Left lung (tissue), 10 donors: Measurements from ENCODE around the gene RYR3. TPM values are rescaled to one million over a fixed set of nuclear protein-coding genes. Genes with fewer than 3 reads are reported as not detected.

Source experiments
- ATAC-seq: fragments of 200-7000 bp; cut with Tn5 transposase; one replicate; pipeline ENCODE4 v1.9.1; 2020; ENCODE audit warnings: moderate library complexity
- DNase-seq, 4 donors: peaks; one replicate each; pipeline ENCODE4 v3.0.0-alpha.2; 2013 to 2020
- H3K27ac ChIP-seq, 2 donors: fragments of 200-600 bp; sonication (generic) in 1 of 2; one replicate each; pipeline versions ENCODE4 v1.5.0 to v1.8.0; 2020 to 2021
- H3K27me3 ChIP-seq, 2 donors: fragments of 200-600 bp; sonication (generic) in 1 of 2; one replicate each; pipeline versions ENCODE4 v1.5.0 to v1.8.0; 2020 to 2021
- H3K36me3 ChIP-seq, 2 donors: fragments of 200-600 bp; sonication (generic) in 1 of 2; one replicate each; pipeline versions ENCODE4 v1.5.0 to v1.8.0; 2020 to 2021
- H3K4me1 ChIP-seq, 2 donors: fragments of 200-600 bp; one replicate each; pipeline ENCODE4 v1.8.0; 2021
- H3K4me3 ChIP-seq, 2 donors: fragments of 200-600 bp; sonication (generic) in 1 of 2; one replicate each; pipeline versions ENCODE4 v1.5.0 to v1.8.0; 2020 to 2021; ENCODE audit warnings: mild to moderate bottlenecking in 1 of 2
- H3K9me3 ChIP-seq, 2 donors: fragments of 200-600 bp; sonication (generic) in 1 of 2; one replicate each; pipeline versions ENCODE4 v1.5.0 to v1.8.0; 2020 to 2021
- intact Hi-C, 2 donors: fragments of 100-400 bp; cut with DNase I; formaldehyde crosslinking; loops; one replicate each; pipeline versions ENCODE4 v1.11.2 to v1.14.2; 2022
- polyA plus RNA-seq, 6 donors: library from polyadenylated mRNA; unstranded; fragments of 120-200 nt; gene quantifications; one replicate each; pipeline ENCODE4 v1.2.1, GENCODE V29; 2013; ENCODE audit not compliant: insufficient read length in 6 of 6
- total RNA-seq, 2 donors: library from RNA; stranded (reverse); fragmentation: NEBNext Ultra II Directional; extraction: Animal tissue kit (Norgen Biotek cat#: 25700); gene quantifications; one replicate each; pipeline ENCODE4 v1.2.1, GENCODE V29; 2021
- TF ChIP-seq, protein P1 (sequence below), 2 donors: fragments of 200-600 bp; sonication (generic) in 1 of 2; IDR thresholded peaks; one replicate each; pipeline versions ENCODE4 v1.5.0 to v1.8.0; 2021; ENCODE audit warnings: antibody characterized with exemption in 2 of 2
- donor health status: DM: no; HTN: yes; CAD: no.
- donor health status: DM: no; HTN: no; CAD: no.

RYR3 gene
- total and polyA plus RNA-seq, 8 donors = 0.24 to 12.6 (median 8.6) TPM

DNA sequence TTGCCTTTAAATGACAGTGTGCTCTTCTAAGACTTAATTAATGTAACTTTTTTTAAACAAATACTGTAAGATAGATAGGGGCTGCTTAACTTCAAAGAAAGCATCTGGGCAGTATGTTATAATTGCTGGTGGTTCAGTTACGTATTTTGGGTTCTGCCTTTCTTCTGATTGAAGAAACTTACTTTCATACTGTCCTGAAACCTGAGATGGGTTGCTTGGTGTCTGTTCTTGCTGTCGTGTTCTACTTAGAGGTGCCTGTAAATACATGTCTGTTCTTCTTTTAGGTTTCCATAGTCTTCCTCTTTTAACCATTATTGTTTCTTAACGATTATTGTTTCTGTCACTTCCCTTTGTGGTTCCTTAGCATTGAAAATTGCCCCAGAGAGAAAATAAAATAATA, 359.8 kb downstream of the RYR3 start:
- no peaks in the 10 kb centered on the region for H3K36me3 ChIP-seq
- no peaks in the 10 kb centered on the region for H3K4me1 ChIP-seq
- TF ChIP-seq, protein P1, sequence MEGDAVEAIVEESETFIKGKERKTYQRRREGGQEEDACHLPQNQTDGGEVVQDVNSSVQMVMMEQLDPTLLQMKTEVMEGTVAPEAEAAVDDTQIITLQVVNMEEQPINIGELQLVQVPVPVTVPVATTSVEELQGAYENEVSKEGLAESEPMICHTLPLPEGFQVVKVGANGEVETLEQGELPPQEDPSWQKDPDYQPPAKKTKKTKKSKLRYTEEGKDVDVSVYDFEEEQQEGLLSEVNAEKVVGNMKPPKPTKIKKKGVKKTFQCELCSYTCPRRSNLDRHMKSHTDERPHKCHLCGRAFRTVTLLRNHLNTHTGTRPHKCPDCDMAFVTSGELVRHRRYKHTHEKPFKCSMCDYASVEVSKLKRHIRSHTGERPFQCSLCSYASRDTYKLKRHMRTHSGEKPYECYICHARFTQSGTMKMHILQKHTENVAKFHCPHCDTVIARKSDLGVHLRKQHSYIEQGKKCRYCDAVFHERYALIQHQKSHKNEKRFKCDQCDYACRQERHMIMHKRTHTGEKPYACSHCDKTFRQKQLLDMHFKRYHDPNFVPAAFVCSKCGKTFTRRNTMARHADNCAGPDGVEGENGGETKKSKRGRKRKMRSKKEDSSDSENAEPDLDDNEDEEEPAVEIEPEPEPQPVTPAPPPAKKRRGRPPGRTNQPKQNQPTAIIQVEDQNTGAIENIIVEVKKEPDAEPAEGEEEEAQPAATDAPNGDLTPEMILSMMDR (IDR thresholded peaks at IDR 0.05) = no peak
- no peak overlapping the region for H3K4me3 ChIP-seq
- no peaks in the 10 kb centered on the region for H3K9me3 ChIP-seq
- intact Hi-C loops = no loop called here
- DNase-seq = no peak
- peaks cover 2 to 21% of the 10 kb centered on the region in 2 donors for H3K27me3 ChIP-seq
- no peak overlapping the region for H3K27ac ChIP-seq
- ATAC-seq = no peak

DNA sequence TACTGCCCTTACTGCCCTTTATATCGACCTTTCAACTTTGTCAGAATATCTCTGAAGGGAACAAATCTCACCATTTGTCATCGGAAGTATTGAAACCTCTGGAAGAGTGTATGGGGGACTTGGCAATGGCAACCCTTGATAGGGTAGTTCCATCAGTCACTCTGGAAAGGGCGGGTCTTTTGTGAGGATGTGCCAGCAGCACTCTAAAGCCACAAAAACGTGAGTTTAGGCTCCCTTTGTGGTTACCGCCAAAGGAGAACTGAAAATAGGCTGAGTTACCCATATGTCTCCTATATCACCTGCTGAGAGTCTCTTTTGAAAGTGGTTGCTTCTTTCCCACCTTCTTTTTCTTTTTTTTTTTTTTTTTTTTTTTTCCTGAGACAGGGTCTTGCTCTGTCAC, 360.7 kb downstream of the RYR3 start:
- TF ChIP-seq, protein P1 (IDR thresholded peaks at IDR 0.05) = no peak
- intact Hi-C loops = no loop called here

GRCh38 chr15:33675246-33675645, 364.5 kb downstream of the RYR3 start:
- ATAC-seq (peak; percentile 39), DNase-seq (peak in 1 of 4 donors; percentile 12)
- H3K27ac ChIP-seq = no peak overlapping the region
- H3K4me3 ChIP-seq = no peak overlapping the region
- H3K4me1 ChIP-seq = no peaks in the 10 kb centered on the region
- H3K36me3 ChIP-seq = no peaks in the 10 kb centered on the region
- no peaks in the 10 kb centered on the region for H3K9me3 ChIP-seq
- peaks cover 3 to 32% of the 10 kb centered on the region in 2 donors for H3K27me3 ChIP-seq
- intact Hi-C loops = no loop called here
- TF ChIP-seq, protein P1 (IDR thresholded peaks at IDR 0.05) = peak; percentile 19 to 26

More for the DNA sequence above, 360.7 kb downstream of the RYR3 start:
- Histone ChIP-seq H3K27ac (no peak overlapping the region), H3K9me3 (no peaks in the 10 kb centered on the region), H3K4me1 (no peaks in the 10 kb centered on the region), H3K36me3 (no peaks in the 10 kb centered on the region), H3K4me3 (no peak overlapping the region), H3K27me3 (peaks cover 3 to 21% of the 10 kb centered on the region in 2 donors)
- no peak for ATAC-seq
- no peak for DNase-seq

- no peaks in the 10 kb centered on the region for H3K4me1 ChIP-seq
- no peak overlapping the region for H3K4me3 ChIP-seq
- no peak for ATAC-seq
- no peaks in the 10 kb centered on the region for H3K36me3 ChIP-seq
- H3K27me3 ChIP-seq = peaks cover 3 to 21% of the 10 kb centered on the region in 2 donors
- TF ChIP-seq, protein P1 (IDR thresholded peaks at IDR 0.05) = no peak
- intact Hi-C loops = no loop called here
- no peaks in the 10 kb centered on the region for H3K9me3 ChIP-seq
- no peak for DNase-seq
- no peak overlapping the region for H3K27ac ChIP-seq
Measured at GRCh38 chr15:33677238-33677830, 366.6 kb downstream of the RYR3 start.

- no peak for ATAC-seq
- H3K36me3 ChIP-seq = no peaks in the 10 kb centered on the region
- DNase-seq = no peak
- no peaks in the 10 kb centered on the region for H3K4me1 ChIP-seq
- H3K9me3 ChIP-seq = no peaks in the 10 kb centered on the region
- TF ChIP-seq, protein P1 (IDR thresholded peaks at IDR 0.05) = no peak
- peaks cover 3 to 14% of the 10 kb centered on the region in 2 donors for H3K27me3 ChIP-seq
- H3K27ac ChIP-seq = no peak overlapping the region
- intact Hi-C loops = no loop called here
- H3K4me3 ChIP-seq = no peak overlapping the region
Measured at GRCh38 chr15:33678176-33678575, 367.4 kb downstream of the RYR3 start.
